Neural progenitor cell (in vitro differentiated cells): ENCODE measurements around the gene SLC25A47. TPM values are rescaled to one million over a fixed set of nuclear protein-coding genes. Genes with fewer than 3 reads are reported as not detected.

Experiments used
- DNase-seq: peaks from one replicate; pipeline ENCODE4 v3.0.0-alpha.2; 2016; ENCODE audit warnings: low spot score
- H2AFZ ChIP-seq: fragments of 200-600 bp; sonication (generic); replicated peaks from 2 replicates; pipeline ENCODE4 v1.6.1; 2016; ENCODE audit warnings: antibody characterized with exemption
- H3F3A ChIP-seq: fragments of 200-600 bp; sonication (generic); 2 replicates; pipeline ENCODE4 v1.6.1; 2016; ENCODE audit warnings: antibody characterized with exemption, low read depth
- H3K27ac ChIP-seq: fragments of 200-600 bp; sonication (generic); 2 replicates; pipeline ENCODE4 v1.5.1; 2016; ENCODE audit warnings: mild to moderate bottlenecking
- H3K27me3 ChIP-seq: fragments of 200-600 bp; sonication (generic); 2 replicates; pipeline ENCODE4 v1.6.1; 2016; ENCODE audit warnings: mild to moderate bottlenecking, moderate library complexity
- H3K36me3 ChIP-seq: fragments of 200-600 bp; sonication (generic); 2 replicates; pipeline ENCODE4 v1.5.1; 2016
- H3K4me1 ChIP-seq: fragments of 200-600 bp; sonication (generic); 2 replicates; pipeline ENCODE4 v1.6.1; 2016; ENCODE audit warnings: mixed run types
- H3K4me2 ChIP-seq: fragments of 200-600 bp; sonication (generic); 2 replicates; pipeline ENCODE4 v1.6.1; 2016
- H3K4me3 ChIP-seq: fragments of 200-600 bp; sonication (generic); 2 replicates; pipeline ENCODE4 v1.5.1; 2016
- H3K79me2 ChIP-seq: fragments of 200-600 bp; sonication (generic); 2 replicates; pipeline ENCODE4 v1.6.1; 2016; ENCODE audit warnings: low read depth
- H3K9ac ChIP-seq: fragments of 200-600 bp; sonication (generic); 2 replicates; pipeline ENCODE4 v1.6.1; 2016
- H3K9me3 ChIP-seq: fragments of 200-600 bp; sonication (generic); 2 replicates; pipeline ENCODE4 v1.5.1; 2016; ENCODE audit warnings: low read depth
- H4K20me1 ChIP-seq: fragments of 200-600 bp; sonication (generic); 2 replicates; pipeline ENCODE4 v1.6.1; 2016; ENCODE audit warnings: low read depth
- H3K27ac Mint-ChIP-seq: 3 replicates; pipeline ENCODE4 v1.8.0; 2021; ENCODE audit warnings: mixed read lengths
- H3K27me3 Mint-ChIP-seq: 2 replicates; pipeline ENCODE4 v1.8.0; 2022; ENCODE audit warnings: low read depth, mild to moderate bottlenecking, inconsistent platforms, moderate library complexity, mixed read lengths; ENCODE audit not compliant: insufficient read depth
- H3K36me3 Mint-ChIP-seq: 3 replicates; pipeline ENCODE4 v1.8.0; 2021; ENCODE audit warnings: mixed read lengths
- H3K4me1 Mint-ChIP-seq: 3 replicates; pipeline ENCODE4 v1.8.0; 2021; ENCODE audit warnings: mixed read lengths
- H3K4me3 Mint-ChIP-seq: 3 replicates; pipeline ENCODE4 v1.8.0; 2021; ENCODE audit warnings: mild to moderate bottlenecking, moderate library complexity, mixed read lengths
- H3K9me3 Mint-ChIP-seq: 3 replicates; pipeline ENCODE4 v1.8.0; 2020; ENCODE audit warnings: mixed read lengths
- EZH2 ChIP-seq: fragments of 200-600 bp; sonication (generic); IDR thresholded peaks from 2 replicates; pipeline ENCODE4 v1.6.1; 2017; ENCODE audit warnings: antibody characterized with exemption, mild to moderate bottlenecking, moderate library complexity
- EZH2phosphoT487 ChIP-seq: fragments of 200-600 bp; sonication (generic); IDR thresholded peaks from 2 replicates; pipeline ENCODE4 v1.6.1; 2017; ENCODE audit warnings: antibody characterized with exemption
- total RNA-seq: library from RNA; depleted of rRNA; stranded (reverse); fragments of >200 nt; gene quantifications from 2 replicates; pipeline ENCODE4 v1.2.3, GENCODE V29; 2015; ENCODE audit warnings: low replicate concordance
- TF ChIP-seq, protein P1 (sequence below): fragments of 200-600 bp; sonication (generic); IDR thresholded peaks from 2 replicates; pipeline ENCODE4 v1.5.1; 2017; ENCODE audit warnings: antibody characterized with exemption, mild to moderate bottlenecking

SLC25A47 gene, protein sequence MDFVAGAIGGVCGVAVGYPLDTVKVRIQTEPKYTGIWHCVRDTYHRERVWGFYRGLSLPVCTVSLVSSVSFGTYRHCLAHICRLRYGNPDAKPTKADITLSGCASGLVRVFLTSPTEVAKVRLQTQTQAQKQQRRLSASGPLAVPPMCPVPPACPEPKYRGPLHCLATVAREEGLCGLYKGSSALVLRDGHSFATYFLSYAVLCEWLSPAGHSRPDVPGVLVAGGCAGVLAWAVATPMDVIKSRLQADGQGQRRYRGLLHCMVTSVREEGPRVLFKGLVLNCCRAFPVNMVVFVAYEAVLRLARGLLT
- not detected in 2 replicates for total RNA-seq

- Mint-ChIP-seq H3K4me3 (no peak within 1 kb of the TSS), H3K27ac (peak within 1 kb of the TSS; percentile 54), H3K4me1 (peaks cover 4% of the 10 kb centered on the region), H3K9me3 (no peaks in the 10 kb centered on the region), H3K36me3 (no peaks in the 10 kb centered on the region), H3K27me3 (peaks cover 4% of the 10 kb centered on the region)
- Histone ChIP-seq H3K4me3 (no peak within 1 kb of the TSS), H3K9me3 (no peaks in the 10 kb centered on the region), H4K20me1 (no peaks in the 10 kb centered on the region), H2AFZ (no peak within 1 kb of the TSS), H3K9ac (no peak within 1 kb of the TSS), H3F3A (no peaks in the 10 kb centered on the region), H3K79me2 (no peaks in the 10 kb centered on the region), H3K27ac (no peak within 1 kb of the TSS), H3K36me3 (no peaks in the 10 kb centered on the region), H3K4me1 (peaks cover under 1% of the 10 kb centered on the region), H3K4me2 (no peak within 1 kb of the TSS), H3K27me3 (no peaks in the 10 kb centered on the region)
- TF ChIP-seq EZH2: no peak
- TF ChIP-seq, protein P1, sequence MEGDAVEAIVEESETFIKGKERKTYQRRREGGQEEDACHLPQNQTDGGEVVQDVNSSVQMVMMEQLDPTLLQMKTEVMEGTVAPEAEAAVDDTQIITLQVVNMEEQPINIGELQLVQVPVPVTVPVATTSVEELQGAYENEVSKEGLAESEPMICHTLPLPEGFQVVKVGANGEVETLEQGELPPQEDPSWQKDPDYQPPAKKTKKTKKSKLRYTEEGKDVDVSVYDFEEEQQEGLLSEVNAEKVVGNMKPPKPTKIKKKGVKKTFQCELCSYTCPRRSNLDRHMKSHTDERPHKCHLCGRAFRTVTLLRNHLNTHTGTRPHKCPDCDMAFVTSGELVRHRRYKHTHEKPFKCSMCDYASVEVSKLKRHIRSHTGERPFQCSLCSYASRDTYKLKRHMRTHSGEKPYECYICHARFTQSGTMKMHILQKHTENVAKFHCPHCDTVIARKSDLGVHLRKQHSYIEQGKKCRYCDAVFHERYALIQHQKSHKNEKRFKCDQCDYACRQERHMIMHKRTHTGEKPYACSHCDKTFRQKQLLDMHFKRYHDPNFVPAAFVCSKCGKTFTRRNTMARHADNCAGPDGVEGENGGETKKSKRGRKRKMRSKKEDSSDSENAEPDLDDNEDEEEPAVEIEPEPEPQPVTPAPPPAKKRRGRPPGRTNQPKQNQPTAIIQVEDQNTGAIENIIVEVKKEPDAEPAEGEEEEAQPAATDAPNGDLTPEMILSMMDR: no peak
- no peak for TF ChIP-seq EZH2phosphoT487
- DNase-seq: no peak
These were observed at the start of gene SLC25A47 for GRCh38 chr14:100323121-100323941. Gene SLC25A47 (plus strand): TSS chr14:100323339. CDS start chr14:100323415, 76 bp downstream.

GRCh38 chr14:100274250-100274649, 48.9 kb upstream of the SLC25A47 start:
- Mint-ChIP-seq H3K4me1 (no peaks in the 10 kb centered on the region), H3K9me3 (no peaks in the 10 kb centered on the region), H3K36me3 (peaks cover 27% of the 10 kb centered on the region), H3K27ac (no peak overlapping the region), H3K4me3 (no peak overlapping the region), H3K27me3 (no peaks in the 10 kb centered on the region)
- Histone ChIP-seq H3K36me3 (peaks cover 13% of the 10 kb centered on the region), H3K27ac (no peak overlapping the region), H3K79me2 (peaks cover 95% of the 10 kb centered on the region), H4K20me1 (peaks cover 74% of the 10 kb centered on the region), H3F3A (peaks cover 9% of the 10 kb centered on the region), H3K9ac (no peak overlapping the region), H3K27me3 (no peaks in the 10 kb centered on the region), H3K4me3 (no peak overlapping the region), H2AFZ (no peak overlapping the region), H3K4me1 (no peaks in the 10 kb centered on the region), H3K4me2 (no peak overlapping the region), H3K9me3 (no peaks in the 10 kb centered on the region)
- no peak for DNase-seq
- TF ChIP-seq EZH2phosphoT487: no peak
- no peak for TF ChIP-seq EZH2
- TF ChIP-seq, protein P1: no peak

GRCh38 chr14:100275214-100275613, 47.9 kb upstream of the SLC25A47 start:
- no peak overlapping the region for H3K4me3 ChIP-seq
- peaks cover 98% of the 10 kb centered on the region for H3K79me2 ChIP-seq
- no peak overlapping the region for H3K9ac ChIP-seq
- peaks cover 80% of the 10 kb centered on the region for H4K20me1 ChIP-seq
- Mint-ChIP-seq H3K4me3 (no peak overlapping the region), H3K9me3 (no peaks in the 10 kb centered on the region), H3K4me1 (no peaks in the 10 kb centered on the region), H3K27me3 (no peaks in the 10 kb centered on the region), H3K36me3 (peaks cover 24% of the 10 kb centered on the region), H3K27ac (no peak overlapping the region)
- DNase-seq: no peak
- no peaks in the 10 kb centered on the region for H3K9me3 ChIP-seq
- H3K36me3 ChIP-seq: peaks cover 13% of the 10 kb centered on the region
- peaks cover 8% of the 10 kb centered on the region for H3F3A ChIP-seq
- no peak overlapping the region for H3K27ac ChIP-seq
- H2AFZ ChIP-seq: no peak overlapping the region
- no peaks in the 10 kb centered on the region for H3K4me1 ChIP-seq
- TF ChIP-seq EZH2 (no peak), EZH2phosphoT487 (no peak)
- TF ChIP-seq, protein P1: no peak
- H3K27me3 ChIP-seq: no peaks in the 10 kb centered on the region
- H3K4me2 ChIP-seq: no peak overlapping the region
